HL-60 (cell line): ENCODE results near the gene RDX.

Experiments used
- DNase-seq, 2 experiments: peaks; one replicate each; pipeline ENCODE4 v3.0.0-alpha.2; 2010 to 2020; ENCODE audit warnings: low read depth in 1 of 2, low spot score in 1 of 2
- H3K27ac ChIP-seq: fragments of 250-450 bp; sonication (Bioruptor Pico); replicated peaks from 2 replicates; pipeline ENCODE4 v1.5.1; 2020; ENCODE audit warnings: mild to moderate bottlenecking, moderate library complexity
- H3K27me3 ChIP-seq: fragments of 250-450 bp; sonication (Bioruptor Pico); 2 replicates; pipeline ENCODE4 v1.5.1; 2021; ENCODE audit warnings: mild to moderate bottlenecking, moderate library complexity; ENCODE audit not compliant: insufficient read depth, poor library complexity, severe bottlenecking
- H3K4me3 ChIP-seq: replicated peaks from 2 replicates; pipeline ENCODE4 v1.5.1; 2011; ENCODE audit warnings: mild to moderate bottlenecking, control low read depth, low read length; ENCODE audit not compliant: insufficient read depth
- CTCF ChIP-seq: IDR thresholded peaks from one replicate; pipeline ENCODE4 v1.5.1; 2011; ENCODE audit warnings: low read length, control low read depth, inconsistent platforms; ENCODE audit not compliant: insufficient read depth
- GABPA ChIP-seq: IDR thresholded peaks from 2 replicates; pipeline ENCODE4 v1.6.1; 2012; ENCODE audit warnings: low read depth
- POLR2AphosphoS5 ChIP-seq: IDR thresholded peaks from 2 replicates; pipeline ENCODE4 v1.6.1; 2012; ENCODE audit warnings: low read depth
- REST ChIP-seq: IDR thresholded peaks from 2 replicates; pipeline ENCODE4 v1.6.1; 2012; ENCODE audit warnings: low read depth; ENCODE audit not compliant: insufficient replicate concordance
- SPI1 ChIP-seq: IDR thresholded peaks from 2 replicates; pipeline ENCODE4 v1.6.1; 2012; ENCODE audit warnings: low read depth, mild to moderate bottlenecking, borderline replicate concordance

RDX gene

GRCh38 chr11:110314366-110315095 lies 18.1 kb upstream of the RDX start:
- no peak for DNase-seq
- Histone ChIP-seq H3K27me3 (no peaks in the 10 kb centered on the region), H3K27ac (no peak overlapping the region), H3K4me3 (no peak overlapping the region)
- TF ChIP-seq CTCF (no peak), POLR2AphosphoS5 (no peak), SPI1 (no peak), REST (no peak), GABPA (no peak)

GRCh38 chr11:110312670-110313069 lies 16.3 kb upstream of the RDX start:
- TF ChIP-seq SPI1 (no peak), GABPA (no peak), REST (no peak), POLR2AphosphoS5 (no peak), CTCF (no peak)
- no peaks in the 10 kb centered on the region for H3K27me3 ChIP-seq
- no peak overlapping the region for H3K4me3 ChIP-seq
- no peak overlapping the region for H3K27ac ChIP-seq
- DNase-seq, result no peak

GRCh38 chr11:110311783-110312579 lies 15.6 kb upstream of the RDX start:
- H3K4me3 ChIP-seq, result no peak overlapping the region
- no peak for TF ChIP-seq SPI1
- no peak for TF ChIP-seq CTCF
- no peak for TF ChIP-seq GABPA
- no peak for TF ChIP-seq POLR2AphosphoS5
- TF ChIP-seq REST, result no peak
- H3K27ac ChIP-seq, result no peak overlapping the region
- no peak for DNase-seq
- no peaks in the 10 kb centered on the region for H3K27me3 ChIP-seq
